T-cell (primary cell): Measurements from ENCODE around the gene NLRP13. TPM values are rescaled to one million over a fixed set of nuclear protein-coding genes. Genes with fewer than 3 reads are reported as not detected.
"Not testable (repeated sequence)": the region's sequence is repeated elsewhere in the genome, so short reads cannot be mapped to it uniquely, and the experiment has no call there.

ENCODE experiments used
- ATAC-seq, 4 experiments: fragments of 200-7000 bp in 3 of 4; fragments of 150-1000 bp in 1 of 4; cut with Tn5 transposase; replicated peaks in 1 of 4; 1 replicate in 3 of 4; 2 replicates in 1 of 4; pipeline ENCODE4 v1.10.0; 2021; ENCODE audit warnings: moderate library complexity in 3 of 4, mild to moderate bottlenecking in 2 of 4, moderate number of reproducible peaks in 1 of 4
- CTCF ChIA-PET, 2 donors: fragments of 300-600 bp; sonication (Branson Sonifier 250); formaldehyde crosslinking; loops; one replicate each; lab custom pipeline; 2022; ENCODE audit warnings: antibody characterized with exemption in 2 of 2; lab: Charles Lee
- POLR2A ChIA-PET, 2 donors: fragments of 300-600 bp; sonication (Branson Sonifier 250); formaldehyde crosslinking; loops; one replicate each; lab custom pipeline; 2022; ENCODE audit warnings: antibody characterized with exemption in 2 of 2; lab: Charles Lee
- DNase-seq, 35 experiments: peaks; one replicate each; pipeline versions ENCODE4 v3.0.0 to v3.0.0-alpha.2; 2013 to 2023
- H3K27ac ChIP-seq: one replicate; pipeline ENCODE4 v1.5.1; 2013; ENCODE audit warnings: low read length
- H3K27me3 ChIP-seq, 2 experiments: replicated peaks in 1 of 2; 1 replicate in 1 of 2; 2 replicates in 1 of 2; pipeline versions ENCODE4 v1.6.1 to v1.7.0; 2013; ENCODE audit warnings: low read length in 1 of 2, mixed read lengths in 1 of 2; ENCODE audit not compliant: control insufficient read depth in 2 of 2, insufficient read depth in 2 of 2; ENCODE audit errors: extremely low read depth in 1 of 2
- H3K36me3 ChIP-seq, 2 donors: 1 replicate in 1 of 2; 2 replicates in 1 of 2; pipeline versions ENCODE4 v1.6.1 to v1.7.0; 2013; ENCODE audit warnings: low read length in 1 of 2; ENCODE audit not compliant: control insufficient read depth in 2 of 2, insufficient read depth in 1 of 2; ENCODE audit errors: extremely low read depth in 1 of 2
- H3K4me1 ChIP-seq, 2 experiments: 1 replicate in 1 of 2; 2 replicates in 1 of 2; pipeline versions ENCODE4 v1.6.1 to v1.7.0; 2013; ENCODE audit warnings: low read length in 2 of 2, mixed read lengths in 1 of 2; ENCODE audit not compliant: insufficient read depth in 2 of 2, control insufficient read depth in 1 of 2; ENCODE audit errors: extremely low read depth in 1 of 2
- H3K4me3 ChIP-seq, 2 donors: 1 replicate in 1 of 2; 2 replicates in 1 of 2; pipeline versions ENCODE4 v1.5.1 to v1.7.0; 2013; ENCODE audit warnings: mild to moderate bottlenecking in 2 of 2, low read length in 1 of 2, moderate library complexity in 1 of 2; ENCODE audit not compliant: control insufficient read depth in 1 of 2; ENCODE audit errors: extremely low read depth in 1 of 2
- H3K9me3 ChIP-seq: 2 replicates; pipeline ENCODE4 v1.7.0; 2013
- H3K27ac Mint-ChIP-seq, 2 donors: one replicate each; pipeline ENCODE4 v1.8.0; 2020 to 2021; ENCODE audit warnings: mild to moderate bottlenecking in 2 of 2, mixed read lengths in 2 of 2
- H3K27me3 Mint-ChIP-seq, 2 donors: one replicate each; pipeline ENCODE4 v1.8.0; 2021 to 2022; ENCODE audit warnings: mixed read lengths in 2 of 2
- H3K36me3 Mint-ChIP-seq: one replicate; pipeline ENCODE4 v1.8.0; 2021; ENCODE audit warnings: mixed read lengths
- H3K4me1 Mint-ChIP-seq, 3 donors: one replicate each; pipeline ENCODE4 v1.8.0; 2020 to 2022; ENCODE audit warnings: mixed read lengths in 3 of 3, mild to moderate bottlenecking in 1 of 3
- H3K4me3 Mint-ChIP-seq, 3 donors: one replicate each; pipeline ENCODE4 v1.8.0; 2020 to 2022; ENCODE audit warnings: mild to moderate bottlenecking in 3 of 3, mixed read lengths in 3 of 3, moderate library complexity in 3 of 3
- H3K9me3 Mint-ChIP-seq, 3 donors: one replicate each; pipeline ENCODE4 v1.8.0; 2020 to 2022; ENCODE audit warnings: mixed read lengths in 3 of 3
- WGBS: methylation state at CpG from one replicate; pipeline ENCODE4 v1.1.5; 2013; ENCODE audit warnings: missing lambda C conversion rate; ENCODE audit not compliant: insufficient coverage; 5-methylcytosine and 5-hydroxymethylcytosine counted together
- total RNA-seq, 35 experiments: library from RNA in 6 of 35; stranded (reverse) in 6 of 35; fragments of 120-200 nt in 1 of 35; gene quantifications; one replicate each; pipeline versions ENCODE4 v1.2.1 to v1.2.4 and lab custom pipeline; 2013 to 2026

Gene NLRP13
- total RNA-seq, 5 donors from 2014 or later (not counting 1 experiment from before 2014, with no cell fraction given): not detected

GRCh38 chr19:55956431-55956830 lies 24.3 kb upstream of the NLRP13 start:
- no peaks in the 10 kb centered on the region for H3K4me1 ChIP-seq
- ATAC-seq: no peak
- Mint-ChIP-seq H3K4me3 (no peak overlapping the region), H3K4me1 (no peaks in the 10 kb centered on the region), H3K27me3 (no peaks in the 10 kb centered on the region), H3K36me3 (no peaks in the 10 kb centered on the region), H3K27ac (no peak overlapping the region), H3K9me3 (peaks cover 0 to 4% (median 2%) of the 10 kb centered on the region in 3 donors)
- no peaks in the 10 kb centered on the region for H3K9me3 ChIP-seq
- WGBS: 88% methylated on average over 5 of the region's 7 CpGs
- no peak overlapping the region for H3K4me3 ChIP-seq
- ChIA-PET POLR2A (no interaction called here), CTCF (no interaction called here)
- DNase-seq: no peak
- H3K36me3 ChIP-seq: no peaks in the 10 kb centered on the region
- H3K27ac ChIP-seq: no peak overlapping the region
- no peaks in the 10 kb centered on the region for H3K27me3 ChIP-seq

GRCh38 chr19:55950566-55950965 lies 18.4 kb upstream of the NLRP13 start:
- POLR2A ChIA-PET, H3K4me3 Mint-ChIP-seq: not testable (repeated sequence)

GRCh38 chr19:55947532-55947931 lies 15.4 kb upstream of the NLRP13 start, which contains the start of gene NLRP8:
Gene NLRP8 (plus strand): TSS chr19:55947832.
- H3K36me3 ChIP-seq: no peaks in the 10 kb centered on the region
- no peaks in the 10 kb centered on the region for H3K27me3 ChIP-seq
- no peak for ATAC-seq
- ChIA-PET POLR2A (no interaction called here), CTCF (no interaction called here)
- WGBS: 72% methylated on average over 4 of the region's 8 CpGs
- no peak within 1 kb of the TSS for H3K4me3 ChIP-seq
- H3K4me1 Mint-ChIP-seq: no peaks in the 10 kb centered on the region
- DNase-seq: no peak
- H3K4me3 Mint-ChIP-seq: no peak within 1 kb of the TSS
- H3K27ac Mint-ChIP-seq: no peak within 1 kb of the TSS
- no peak within 1 kb of the TSS for H3K27ac ChIP-seq
- H3K36me3 Mint-ChIP-seq: no peaks in the 10 kb centered on the region
- no peaks in the 10 kb centered on the region for H3K9me3 ChIP-seq
- H3K4me1 ChIP-seq: no peaks in the 10 kb centered on the region
- H3K9me3 Mint-ChIP-seq: peaks cover 7 to 21% (median 19%) of the 10 kb centered on the region in 3 donors
- peaks cover 0 to 2% of the 10 kb centered on the region in 2 donors for H3K27me3 Mint-ChIP-seq

More at GRCh38 chr19:55950566-55950965, 18.4 kb upstream of the NLRP13 start:
- H3K27me3 ChIP-seq, ATAC-seq, H3K9me3 ChIP-seq, H3K27me3 Mint-ChIP-seq, H3K4me1 Mint-ChIP-seq, H3K4me1 ChIP-seq, H3K4me3 ChIP-seq, H3K27ac ChIP-seq, H3K27ac Mint-ChIP-seq, DNase-seq, CTCF ChIA-PET, H3K36me3 ChIP-seq, H3K36me3 Mint-ChIP-seq: not testable (repeated sequence)
- peaks cover 0 to 17% (median 17%) of the 10 kb centered on the region in 3 donors for H3K9me3 Mint-ChIP-seq
- 86% methylated on average over 12 of the region's 19 CpGs for WGBS

GRCh38 chr19:55940306-55940705 lies 8.2 kb upstream of the NLRP13 start:
- no peaks in the 10 kb centered on the region for H3K4me1 Mint-ChIP-seq
- no peak overlapping the region for H3K4me3 ChIP-seq
- no peaks in the 10 kb centered on the region for H3K36me3 ChIP-seq
- H3K27me3 ChIP-seq: no peaks in the 10 kb centered on the region
- H3K27ac Mint-ChIP-seq: no peak overlapping the region
- POLR2A ChIA-PET: no interaction called here
- DNase-seq (no peak), ATAC-seq (no peak)
- CTCF ChIA-PET: no interaction called here
- no peaks in the 10 kb centered on the region for H3K9me3 ChIP-seq
- H3K9me3 Mint-ChIP-seq: peaks cover 16 to 30% (median 27%) of the 10 kb centered on the region in 3 donors
- no peaks in the 10 kb centered on the region for H3K36me3 Mint-ChIP-seq
- H3K27ac ChIP-seq: no peak overlapping the region
- H3K4me1 ChIP-seq: no peaks in the 10 kb centered on the region
- no peaks in the 10 kb centered on the region for H3K27me3 Mint-ChIP-seq
- 94% methylated on average over 3 of the region's 11 CpGs for WGBS
- H3K4me3 Mint-ChIP-seq: no peak overlapping the region

- 74% methylated on average over 3 of the region's 7 CpGs for WGBS
- no peaks in the 10 kb centered on the region for H3K27me3 Mint-ChIP-seq
Measured at GRCh38 chr19:55939206-55939605, 7.1 kb upstream of the NLRP13 start.

GRCh38 chr19:55935206-55935605 lies 3.1 kb upstream of the NLRP13 start:
- Mint-ChIP-seq H3K9me3 (peaks cover 14 to 37% (median 21%) of the 10 kb centered on the region in 3 donors), H3K36me3 (no peaks in the 10 kb centered on the region), H3K4me3 (no peak overlapping the region), H3K27me3 (peaks cover 0 to 3% of the 10 kb centered on the region in 2 donors), H3K27ac (no peak overlapping the region), H3K4me1 (no peaks in the 10 kb centered on the region)
- Histone ChIP-seq H3K27me3 (peaks cover 0 to 3% of the 10 kb centered on the region in 2 experiments), H3K9me3 (no peaks in the 10 kb centered on the region), H3K36me3 (no peaks in the 10 kb centered on the region), H3K4me1 (no peaks in the 10 kb centered on the region), H3K27ac (no peak overlapping the region), H3K4me3 (no peak overlapping the region)
- CTCF ChIA-PET: no interaction called here
- ATAC-seq (no peak), DNase-seq (no peak)
- 75% methylated on average over 2 of the region's 9 CpGs for WGBS
- POLR2A ChIA-PET: no interaction called here

More at GRCh38 chr19:55939206-55939605, 7.1 kb upstream of the NLRP13 start:
- H3K27me3 ChIP-seq: no peaks in the 10 kb centered on the region
- DNase-seq (no peak), ATAC-seq (no peak)
- Mint-ChIP-seq H3K4me1 (no peaks in the 10 kb centered on the region), H3K9me3 (peaks cover 20 to 34% (median 34%) of the 10 kb centered on the region in 3 donors), H3K36me3 (no peaks in the 10 kb centered on the region), H3K27ac (no peak overlapping the region), H3K4me3 (no peak overlapping the region)
- ChIA-PET CTCF (no interaction called here), POLR2A (no interaction called here)
- no peak overlapping the region for H3K27ac ChIP-seq
- H3K4me3 ChIP-seq: no peak overlapping the region
- H3K36me3 ChIP-seq: no peaks in the 10 kb centered on the region
- H3K4me1 ChIP-seq: no peaks in the 10 kb centered on the region
- H3K9me3 ChIP-seq: no peaks in the 10 kb centered on the region
